ENCODE results near the gene GATAD1. TPM values are rescaled to one million over a fixed set of nuclear protein-coding genes. Genes with fewer than 3 reads are reported as not detected.

The GATAD1 gene
- total and polyA plus RNA-seq, 2 of the 13 experiments (the other 11 are each of a cell fraction or from before 2014, with no cell fraction given) = 20.6 to 42.1 TPM

GRCh38 chr7:92446869-92447344 is 375 bp upstream of the GATAD1 start (continued):
- TF ChIP-seq SP1 (IDR thresholded peaks at IDR 0.05) (no peak), SP1 (CRISPR knock-in tag; IDR thresholded peaks at IDR 0.05) (no peak), ARNT (IDR thresholded peaks at IDR 0.05) (no peak), ZNF276 (CRISPR knock-in tag; IDR thresholded peaks at IDR 0.05; ENCODE audit: low read depth) (no peak), ZNF337 (CRISPR knock-in tag; IDR thresholded peaks at IDR 0.05; ENCODE audit: borderline replicate concordance, low read depth) (no peak), HNF1A (IDR thresholded peaks at IDR 0.05; ENCODE audit: low read depth) (no peak), HNF1A (CRISPR knock-in tag; IDR thresholded peaks at IDR 0.05; ENCODE audit: borderline replicate concordance) (no peak), NFYC (CRISPR knock-in tag; IDR thresholded peaks at IDR 0.05) (no peak), KMT2A (CRISPR knock-in tag; IDR thresholded peaks at IDR 0.05) (no peak), TEAD3 (CRISPR knock-in tag; optimal IDR thresholded peaks at IDR 0.05; ENCODE audit: borderline replicate concordance) (no peak), CENPT (CRISPR knock-in tag; IDR thresholded peaks at IDR 0.05; ENCODE audit: low read depth) (no peak), SOX5 (CRISPR knock-in tag; IDR thresholded peaks at IDR 0.05; ENCODE audit: borderline replicate concordance) (no peak), SATB2 (CRISPR knock-in tag; IDR thresholded peaks at IDR 0.05) (no peak), ELK4 (CRISPR knock-in tag; IDR thresholded peaks at IDR 0.05; ENCODE audit: borderline replicate concordance) (no peak), RELA (CRISPR knock-in tag; IDR thresholded peaks at IDR 0.05) (no peak), ZNF768 (CRISPR knock-in tag; IDR thresholded peaks at IDR 0.05) (no peak), ZNF230 (CRISPR knock-in tag; IDR thresholded peaks at IDR 0.05) (no peak), PREB (CRISPR knock-in tag; IDR thresholded peaks at IDR 0.05) (no peak), ZNF720 (CRISPR knock-in tag; IDR thresholded peaks at IDR 0.05) (no peak), TCF12 (IDR thresholded peaks at IDR 0.05) (no peak), TCF12 (CRISPR knock-in tag; IDR thresholded peaks at IDR 0.05) (0 out of 2 replicates have a peak, but pooled peaks have one; percentile 19), ZNF629 (CRISPR knock-in tag; conservative IDR thresholded peaks at IDR 0.05) (no peak), AKAP8 (CRISPR knock-in tag; IDR thresholded peaks at IDR 0.05) (no peak), ATF7-NPFF (CRISPR knock-in tag; IDR thresholded peaks at IDR 0.05; ENCODE audit: low read depth) (no peak)
